Right lobe of liver (tissue), 4 donors: Measurements from ENCODE around the gene RRP15.

ENCODE experiments used
- POLR2A ChIP-seq: fragments of 450-650 bp; IDR thresholded peaks from one replicate; pipeline ENCODE4 v1.6.1; 2017; ENCODE audit warnings: antibody characterized with exemption, mild to moderate bottlenecking
- TF ChIP-seq, protein P1 (sequence below), 4 donors: fragments of 200-600 bp in 3 of 4; fragments of 450-650 bp in 1 of 4; IDR thresholded peaks; one replicate each; pipeline versions ENCODE4 v1.5.1 to v1.8.0; 2016 to 2022; ENCODE audit warnings: antibody characterized with exemption in 4 of 4, mild to moderate bottlenecking in 2 of 4
- donor health status: DM: no; HTN: no; CAD: no.
- donor health status: DM: no; HTN: no; CAD: no.
- donor health status: DM: no; HTN: yes; CAD: no.

- TF ChIP-seq, protein P1, sequence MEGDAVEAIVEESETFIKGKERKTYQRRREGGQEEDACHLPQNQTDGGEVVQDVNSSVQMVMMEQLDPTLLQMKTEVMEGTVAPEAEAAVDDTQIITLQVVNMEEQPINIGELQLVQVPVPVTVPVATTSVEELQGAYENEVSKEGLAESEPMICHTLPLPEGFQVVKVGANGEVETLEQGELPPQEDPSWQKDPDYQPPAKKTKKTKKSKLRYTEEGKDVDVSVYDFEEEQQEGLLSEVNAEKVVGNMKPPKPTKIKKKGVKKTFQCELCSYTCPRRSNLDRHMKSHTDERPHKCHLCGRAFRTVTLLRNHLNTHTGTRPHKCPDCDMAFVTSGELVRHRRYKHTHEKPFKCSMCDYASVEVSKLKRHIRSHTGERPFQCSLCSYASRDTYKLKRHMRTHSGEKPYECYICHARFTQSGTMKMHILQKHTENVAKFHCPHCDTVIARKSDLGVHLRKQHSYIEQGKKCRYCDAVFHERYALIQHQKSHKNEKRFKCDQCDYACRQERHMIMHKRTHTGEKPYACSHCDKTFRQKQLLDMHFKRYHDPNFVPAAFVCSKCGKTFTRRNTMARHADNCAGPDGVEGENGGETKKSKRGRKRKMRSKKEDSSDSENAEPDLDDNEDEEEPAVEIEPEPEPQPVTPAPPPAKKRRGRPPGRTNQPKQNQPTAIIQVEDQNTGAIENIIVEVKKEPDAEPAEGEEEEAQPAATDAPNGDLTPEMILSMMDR (IDR thresholded peaks at IDR 0.05) = peak in 1 of 4 donors; percentile 12
- peak; percentile 50 for TF ChIP-seq POLR2A
Observed at GRCh38 chr1:218284917-218285635, at the start of gene RRP15.
